HG03139 (cell line): ENCODE results near the gene SLC38A9.

Experiments
- ATAC-seq: cut with Tn5 transposase; IDR thresholded peaks from one replicate; pipeline ENCODE4 v1.9.1; 2021; ENCODE audit not compliant: unreplicated experiment

Gene SLC38A9

DNA sequence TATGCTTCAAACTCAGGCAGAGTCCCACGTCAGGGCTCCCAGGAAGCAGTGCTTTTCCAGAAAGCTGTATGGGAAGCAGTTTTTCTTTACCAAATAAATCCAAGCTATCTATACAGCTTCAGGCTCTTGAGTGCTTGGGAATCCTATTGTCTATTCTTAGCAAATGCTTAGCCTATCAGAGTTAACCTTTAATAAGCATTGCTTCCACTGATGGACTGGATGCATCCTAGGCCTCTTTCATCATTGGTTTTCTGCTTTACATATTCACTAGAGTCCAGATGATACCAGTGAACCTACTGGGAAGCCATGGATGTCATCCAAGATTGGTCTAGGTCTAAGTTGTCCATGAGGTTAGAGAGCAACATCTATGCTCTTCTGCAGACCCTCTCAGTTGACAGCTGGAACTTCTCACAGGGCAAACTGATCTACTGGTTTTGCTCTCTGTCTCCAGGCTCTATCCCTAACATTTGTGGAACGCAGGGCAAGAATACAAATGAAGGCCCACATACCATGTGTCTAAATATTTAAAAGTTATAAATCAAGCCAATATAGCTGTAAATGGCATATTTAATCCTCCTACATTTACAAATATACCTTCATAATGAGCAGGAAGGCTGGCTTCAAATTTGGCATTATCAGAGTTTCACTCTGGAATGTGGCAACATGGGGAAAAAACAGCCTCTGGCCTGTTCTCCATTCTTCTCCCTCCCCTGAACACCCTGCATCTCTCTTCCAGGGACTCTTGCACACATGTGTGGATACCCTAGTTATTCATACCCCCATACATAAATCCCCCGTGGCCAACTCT, 127.5 kb downstream of the SLC38A9 start:
- ATAC-seq = no peak

DNA sequence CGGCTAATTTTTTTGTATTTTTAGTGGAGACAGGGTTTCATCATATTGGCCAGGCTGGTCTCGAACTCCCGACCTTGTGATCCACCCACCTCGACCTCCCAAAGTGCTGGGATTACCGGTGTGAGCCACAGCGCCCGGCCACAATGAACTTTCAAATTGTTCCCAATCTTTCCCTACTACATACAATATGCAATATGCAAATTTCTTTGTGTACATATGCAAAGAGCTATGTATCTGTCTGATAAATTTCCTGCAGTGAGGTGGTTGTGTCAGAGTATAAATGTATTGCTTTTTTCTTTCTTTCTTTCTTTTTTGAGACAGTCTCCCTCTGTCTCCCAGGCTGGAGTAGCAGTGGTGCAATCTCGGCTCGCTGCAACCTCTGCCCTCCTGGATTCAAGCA, 128.5 kb downstream of the SLC38A9 start:
- no peak for ATAC-seq

DNA sequence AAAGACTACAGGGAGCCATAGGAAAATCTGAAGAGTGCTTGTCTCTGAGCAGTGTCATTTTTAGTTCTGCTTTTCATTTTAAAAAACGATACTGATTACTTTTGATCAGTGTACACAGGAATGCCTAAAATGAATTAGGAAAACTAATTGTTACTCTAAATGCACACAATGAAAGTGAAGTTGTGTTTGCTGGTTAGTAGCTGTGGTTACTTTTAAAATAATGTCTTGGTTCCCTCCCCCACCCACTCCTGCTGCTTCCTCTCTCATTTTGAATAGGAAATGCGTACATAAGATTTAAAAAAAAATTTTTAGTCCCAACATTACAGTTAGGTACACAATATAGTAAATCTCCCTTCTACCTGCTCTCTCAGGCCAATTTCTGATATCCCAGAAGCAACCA, 129.9 kb downstream of the SLC38A9 start:
- no peak for ATAC-seq

DNA sequence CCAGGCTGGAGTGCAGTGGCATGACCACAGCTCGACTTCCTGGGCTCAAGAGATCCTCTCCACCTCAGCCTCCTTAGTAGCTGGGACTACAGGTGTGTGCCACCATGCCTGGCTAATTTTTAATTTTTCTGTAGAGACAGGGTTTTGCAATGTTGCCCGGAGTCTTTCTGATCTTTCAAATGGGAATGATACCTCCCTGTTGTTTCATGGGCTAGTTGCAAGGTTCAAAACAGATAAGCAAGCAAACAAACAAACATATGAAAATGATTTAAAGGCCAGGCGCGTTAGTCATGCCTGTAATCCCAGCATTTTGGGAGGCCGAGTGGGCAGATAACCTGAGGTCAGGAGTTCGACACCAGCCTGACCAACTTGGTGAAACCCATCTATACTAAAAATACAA, 132.1 kb downstream of the SLC38A9 start:
- ATAC-seq = no peak

DNA sequence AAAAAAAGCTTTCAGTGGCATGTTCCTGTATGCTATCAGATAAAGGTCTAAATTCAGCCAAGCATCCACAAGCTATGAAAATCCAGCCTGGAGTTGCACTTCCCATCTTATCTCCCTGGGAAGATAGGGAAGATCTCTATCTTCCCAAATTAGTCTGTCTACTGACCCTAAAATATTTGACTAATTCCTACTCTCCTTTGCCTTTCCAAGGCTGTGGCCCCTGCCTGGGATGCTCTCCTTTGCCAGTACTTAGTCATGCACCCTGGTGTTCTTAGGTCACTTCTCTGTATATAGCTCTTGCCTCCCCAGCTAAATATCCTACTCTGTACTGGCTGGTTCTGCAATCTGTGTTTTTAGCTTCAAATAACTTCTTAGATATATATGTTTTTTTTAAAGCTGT, 133.4 kb downstream of the SLC38A9 start:
- ATAC-seq = no peak

DNA sequence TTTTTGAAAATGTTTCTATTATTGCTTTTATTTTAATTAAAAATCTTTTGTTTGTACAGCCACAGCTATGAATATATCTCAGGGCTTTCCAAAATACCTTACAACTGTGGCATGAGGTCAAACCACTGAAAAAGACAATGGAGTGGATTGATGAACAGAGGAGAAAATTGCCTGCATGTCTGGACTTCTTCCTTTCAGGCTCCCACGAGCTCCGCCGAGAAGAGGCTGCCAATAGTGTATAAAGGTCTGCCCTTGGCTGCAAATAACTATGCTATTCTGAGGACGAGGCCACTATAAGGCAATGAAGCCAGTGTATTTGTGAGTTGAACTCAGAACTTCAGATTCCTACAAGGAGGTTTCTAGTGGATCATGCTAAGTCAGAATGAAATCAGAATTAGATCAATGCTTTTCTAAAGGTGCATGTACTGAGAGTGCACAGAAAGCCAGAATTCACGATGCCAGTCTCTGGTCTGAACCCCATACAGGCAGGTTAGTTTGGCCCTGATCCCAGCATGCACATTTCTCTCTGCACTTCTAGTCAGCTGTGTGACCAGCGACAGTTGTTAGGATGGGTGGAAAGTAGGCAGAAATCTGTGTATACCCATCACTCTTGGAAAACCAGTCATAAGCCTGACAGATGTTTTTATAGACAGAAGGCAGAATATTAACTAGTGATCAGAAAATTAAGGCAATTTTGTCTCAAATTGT, 134.6 kb downstream of the SLC38A9 start:
- ATAC-seq = no peak

DNA sequence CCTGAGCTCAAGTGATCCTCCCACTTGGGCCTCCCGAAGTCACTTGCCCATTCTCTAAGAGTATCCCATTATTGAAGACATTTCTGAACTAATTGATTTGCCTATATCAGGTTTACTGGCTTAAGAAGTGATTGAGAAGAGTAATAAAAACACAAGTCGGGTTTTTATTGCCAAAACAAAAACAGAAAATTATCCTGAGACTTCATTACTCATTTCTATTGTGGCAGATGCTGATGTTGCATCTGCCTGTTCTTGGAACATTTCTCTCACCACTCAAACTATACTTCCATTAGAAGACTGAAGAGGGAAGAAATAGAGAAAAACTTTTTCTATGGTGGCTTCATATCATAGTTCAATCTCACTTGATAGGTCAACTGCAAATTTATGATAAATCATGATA, 135.5 kb downstream of the SLC38A9 start:
- ATAC-seq = no peak
